Measurements from ENCODE around the gene PRKG1.

DNA sequence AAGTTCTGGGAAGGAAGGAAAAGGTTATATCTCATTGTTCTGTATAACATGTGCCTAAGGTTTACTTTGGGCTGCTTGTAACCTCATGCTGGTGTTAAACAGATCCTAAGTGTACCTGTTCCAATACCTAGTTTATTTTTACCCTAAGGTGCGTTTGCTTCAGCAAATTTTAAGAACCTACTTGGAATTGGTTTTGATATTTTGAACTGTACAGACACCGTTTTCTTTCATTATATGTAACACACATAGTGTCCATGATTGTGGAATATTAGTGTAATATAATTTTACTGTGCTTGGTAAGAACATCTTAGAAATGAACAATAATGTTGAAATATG is 954.2 kb downstream of the PRKG1 start:
- TF ChIP-seq, protein P1, sequence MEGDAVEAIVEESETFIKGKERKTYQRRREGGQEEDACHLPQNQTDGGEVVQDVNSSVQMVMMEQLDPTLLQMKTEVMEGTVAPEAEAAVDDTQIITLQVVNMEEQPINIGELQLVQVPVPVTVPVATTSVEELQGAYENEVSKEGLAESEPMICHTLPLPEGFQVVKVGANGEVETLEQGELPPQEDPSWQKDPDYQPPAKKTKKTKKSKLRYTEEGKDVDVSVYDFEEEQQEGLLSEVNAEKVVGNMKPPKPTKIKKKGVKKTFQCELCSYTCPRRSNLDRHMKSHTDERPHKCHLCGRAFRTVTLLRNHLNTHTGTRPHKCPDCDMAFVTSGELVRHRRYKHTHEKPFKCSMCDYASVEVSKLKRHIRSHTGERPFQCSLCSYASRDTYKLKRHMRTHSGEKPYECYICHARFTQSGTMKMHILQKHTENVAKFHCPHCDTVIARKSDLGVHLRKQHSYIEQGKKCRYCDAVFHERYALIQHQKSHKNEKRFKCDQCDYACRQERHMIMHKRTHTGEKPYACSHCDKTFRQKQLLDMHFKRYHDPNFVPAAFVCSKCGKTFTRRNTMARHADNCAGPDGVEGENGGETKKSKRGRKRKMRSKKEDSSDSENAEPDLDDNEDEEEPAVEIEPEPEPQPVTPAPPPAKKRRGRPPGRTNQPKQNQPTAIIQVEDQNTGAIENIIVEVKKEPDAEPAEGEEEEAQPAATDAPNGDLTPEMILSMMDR (IDR thresholded peaks at IDR 0.05) = no peak
- no peak for TF ChIP-seq EZH2 (IDR thresholded peaks at IDR 0.05; ENCODE audit: borderline replicate concordance, insufficient read depth, low read depth, low read length, poor library complexity, severe bottlenecking)

Data from B cell (primary cell).